PC-3 (cell line): ENCODE data around the gene BDKRB2. TPM values are rescaled to one million over a fixed set of nuclear protein-coding genes. Genes with fewer than 3 reads are reported as not detected.

Experiments
- ATAC-seq: fragments of 200-7000 bp; cut with Tn5 transposase; 2 replicates; pipeline ENCODE4 v1.9.1; 2020; ENCODE audit warnings: mild to moderate bottlenecking, moderate library complexity
- Bru-seq: library from RNA; stranded (reverse); fragments of 400-500 nt; gene quantifications from one replicate; lab custom pipeline; 2021; lab: Mats Ljungman, UMichigan
- BruChase-seq, 2 experiments: library from RNA; stranded (reverse); fragments of 400-500 nt; gene quantifications; one replicate each; lab custom pipeline; 2021; lab: Mats Ljungman, UMichigan
- BruUV-seq: library from RNA; stranded (reverse); fragments of 400-500 nt; replicated peaks from 2 replicates; lab custom pipeline; 2021; lab: Mats Ljungman, UMichigan
- CTCF ChIA-PET: fragments of 300-600 bp; sonication (Branson Sonifier 250); formaldehyde crosslinking; loops from one replicate; lab custom pipeline; 2022; ENCODE audit warnings: antibody characterized with exemption; lab: Charles Lee
- POLR2A ChIA-PET: fragments of 300-600 bp; sonication (Branson Sonifier 250); formaldehyde crosslinking; loops from one replicate; lab custom pipeline; 2022; ENCODE audit warnings: antibody characterized with exemption; ENCODE audit not compliant: unreplicated experiment; lab: Charles Lee
- DNase-seq: peaks from one replicate; pipeline ENCODE4 v3.0.0-alpha.2; 2015
- H2AFZ ChIP-seq: fragments of 300-600 bp; sonication (generic); 2 replicates; pipeline ENCODE4 v1.6.0; 2016; ENCODE audit warnings: antibody characterized with exemption, low read length
- H3F3A ChIP-seq: fragments of 300-600 bp; sonication (generic); one replicate; pipeline ENCODE4 v1.6.0; 2017; ENCODE audit warnings: antibody characterized with exemption, low read length, control low read depth, mild to moderate bottlenecking; ENCODE audit not compliant: unreplicated experiment
- H3K27ac ChIP-seq: fragments of 300-600 bp; sonication (generic); 2 replicates; pipeline ENCODE4 v1.5.1; 2016; ENCODE audit warnings: mild to moderate bottlenecking, low read length
- H3K27me3 ChIP-seq: fragments of 300-600 bp; sonication (generic); 2 replicates; pipeline ENCODE4 v1.6.1; 2016; ENCODE audit warnings: low read length, mixed read lengths
- H3K36me3 ChIP-seq: fragments of 300-600 bp; sonication (generic); 2 replicates; pipeline ENCODE4 v1.6.1; 2016; ENCODE audit warnings: low read depth, mixed run types, low read length, mixed read lengths
- H3K4me1 ChIP-seq: fragments of 300-600 bp; sonication (generic); 2 replicates; pipeline ENCODE4 v1.5.1; 2016; ENCODE audit warnings: low read length; ENCODE audit not compliant: insufficient read depth
- H3K4me2 ChIP-seq: fragments of 300-600 bp; sonication (generic); 2 replicates; pipeline ENCODE4 v1.6.0; 2016; ENCODE audit warnings: low read length
- H3K4me3 ChIP-seq: fragments of 300-600 bp; sonication (generic); 2 replicates; pipeline ENCODE4 v1.5.1; 2016; ENCODE audit warnings: mild to moderate bottlenecking, low read length, mixed read lengths
- H3K79me2 ChIP-seq: fragments of 300-600 bp; sonication (generic); 2 replicates; pipeline ENCODE4 v1.6.1; 2017; ENCODE audit warnings: low read length, mixed read lengths
- H3K9ac ChIP-seq: fragments of 300-600 bp; sonication (generic); 2 replicates; pipeline ENCODE4 v1.6.0; 2016; ENCODE audit warnings: mild to moderate bottlenecking, low read length
- H3K9me2 ChIP-seq: fragments of 300-600 bp; sonication (generic); replicated peaks from 2 replicates; pipeline ENCODE4 v1.6.1; 2016; ENCODE audit warnings: mixed run types, low read length, mixed read lengths
- H3K9me3 ChIP-seq: fragments of 300-600 bp; sonication (generic); 2 replicates; pipeline ENCODE4 v1.6.1; 2016; ENCODE audit warnings: low read length, mixed read lengths
- H4K20me1 ChIP-seq: fragments of 300-600 bp; sonication (generic); 2 replicates; pipeline ENCODE4 v1.6.1; 2016; ENCODE audit warnings: low read length, mixed read lengths
- EZH2 ChIP-seq: fragments of 300-600 bp; sonication (generic); IDR thresholded peaks from one replicate; pipeline ENCODE4 v1.6.1; 2017; ENCODE audit warnings: antibody characterized with exemption, mild to moderate bottlenecking, low read length; ENCODE audit not compliant: unreplicated experiment
- EZH2phosphoT487 ChIP-seq: fragments of 300-600 bp; sonication (generic); IDR thresholded peaks from 2 replicates; pipeline ENCODE4 v1.6.1; 2018; ENCODE audit warnings: mild to moderate bottlenecking, antibody characterized with exemption, low read length, borderline replicate concordance
- intact Hi-C: fragments of 100-400 bp; cut with micrococcal nuclease; formaldehyde crosslinking; loops from 2 replicates; pipeline ENCODE4 v1.9.0; 2023
- long read RNA-seq: library from polyadenylated mRNA; unstranded; transcript quantifications from one replicate; pipeline ENCODE4 v2.0.0, GENCODE V29; 2021; ENCODE audit not compliant: unreplicated experiment
- total RNA-seq: library from RNA; depleted of rRNA; stranded (reverse); fragments of >200 nt; gene quantifications from 2 replicates; pipeline ENCODE4 v1.2.3, GENCODE V29; 2014; rRNA removed
- TF ChIP-seq, protein P1 (sequence below): fragments of 300-600 bp; sonication (generic); conservative IDR thresholded peaks from 2 replicates; pipeline ENCODE4 v1.5.1; 2017; ENCODE audit warnings: antibody characterized with exemption, low read depth, mild to moderate bottlenecking, low read length

BDKRB2 gene
- 0.06 and 0.07 TPM in 2 replicates for total RNA-seq
- Bru-seq, nascent RNA: percentile 13 among the genes with signal in this experiment
- percentile 9 among the genes with signal in this experiment for BruChase-seq, experiment 1, labeled RNA remaining after a 6-hour chase
- BruChase-seq, experiment 2, labeled RNA remaining after a 2-hour chase: percentile 15 among the genes with signal in this experiment
- long read RNA-seq: 0 reads

DNA sequence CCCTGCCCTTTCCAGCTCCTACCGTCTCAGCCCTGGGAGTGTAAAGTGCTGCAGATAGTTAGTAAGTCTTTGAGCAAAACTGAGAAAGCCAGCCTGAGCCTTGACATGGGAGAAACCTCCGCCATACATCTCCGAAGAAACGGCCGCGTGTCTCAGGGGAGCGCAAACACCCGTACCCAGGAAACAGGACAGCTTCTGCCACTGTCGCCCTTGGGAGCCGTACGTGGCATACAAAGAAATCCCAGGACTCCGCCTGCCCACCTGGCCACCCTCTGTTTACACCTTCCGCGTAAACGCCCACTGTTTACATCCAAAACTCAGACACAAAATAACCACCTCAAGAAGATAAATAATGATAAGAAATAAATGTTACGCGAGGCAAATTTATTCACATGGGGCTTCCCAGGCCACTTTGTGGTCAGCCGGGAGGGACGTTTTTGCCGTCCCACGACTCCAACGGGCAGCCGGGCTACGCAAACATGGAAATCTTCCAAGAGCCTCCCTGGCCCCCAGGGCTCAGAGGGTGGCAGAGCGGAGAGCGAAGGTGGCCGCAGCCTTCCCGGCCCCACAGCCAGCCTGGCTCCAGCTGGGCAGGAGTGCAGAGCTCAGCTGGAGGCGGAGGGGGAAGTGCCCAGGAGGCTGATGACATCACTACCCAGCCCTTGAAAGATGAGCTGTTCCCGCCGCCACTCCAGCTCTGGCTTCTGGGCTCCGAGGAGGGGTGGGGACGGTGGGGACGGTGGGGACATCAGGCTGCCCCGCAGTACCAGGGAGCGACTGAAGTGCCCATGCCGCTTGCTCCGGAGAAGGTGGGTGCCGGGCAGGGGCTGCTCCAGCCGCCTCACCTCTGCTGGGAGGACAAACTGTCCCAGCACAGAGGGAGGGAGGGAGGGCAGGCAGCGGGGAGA lies at the start of gene BDKRB2:
BDKRB2 (plus strand) TSS at position 689 of the 908 bp plus-strand sequence. CDS start 32,269 bp downstream, outside the sequence.
- ChIA-PET POLR2A (no interaction called here), CTCF (no interaction called here)
- Histone ChIP-seq H3K9me3 (no peaks in the 10 kb centered on the region), H3K36me3 (no peaks in the 10 kb centered on the region), H3K4me3 (peak within 1 kb of the TSS; percentile 64), H3K9me2 (no peaks in the 10 kb centered on the region), H2AFZ (peak within 1 kb of the TSS; percentile 70), H4K20me1 (no peaks in the 10 kb centered on the region), H3K27me3 (peaks cover 13% of the 10 kb centered on the region), H3F3A (no peaks in the 10 kb centered on the region), H3K4me1 (peaks cover 9% of the 10 kb centered on the region; the same call in 1 of the 2 replicates), H3K9ac (0 out of 2 replicates have a peak within 1 kb of the TSS, but pooled peaks have one; percentile 9), H3K79me2 (no peaks in the 10 kb centered on the region), H3K27ac (no peak within 1 kb of the TSS), H3K4me2 (peak within 1 kb of the TSS; percentile 89)
- no peak for TF ChIP-seq EZH2
- no peak for TF ChIP-seq EZH2phosphoT487
- TF ChIP-seq, protein P1, sequence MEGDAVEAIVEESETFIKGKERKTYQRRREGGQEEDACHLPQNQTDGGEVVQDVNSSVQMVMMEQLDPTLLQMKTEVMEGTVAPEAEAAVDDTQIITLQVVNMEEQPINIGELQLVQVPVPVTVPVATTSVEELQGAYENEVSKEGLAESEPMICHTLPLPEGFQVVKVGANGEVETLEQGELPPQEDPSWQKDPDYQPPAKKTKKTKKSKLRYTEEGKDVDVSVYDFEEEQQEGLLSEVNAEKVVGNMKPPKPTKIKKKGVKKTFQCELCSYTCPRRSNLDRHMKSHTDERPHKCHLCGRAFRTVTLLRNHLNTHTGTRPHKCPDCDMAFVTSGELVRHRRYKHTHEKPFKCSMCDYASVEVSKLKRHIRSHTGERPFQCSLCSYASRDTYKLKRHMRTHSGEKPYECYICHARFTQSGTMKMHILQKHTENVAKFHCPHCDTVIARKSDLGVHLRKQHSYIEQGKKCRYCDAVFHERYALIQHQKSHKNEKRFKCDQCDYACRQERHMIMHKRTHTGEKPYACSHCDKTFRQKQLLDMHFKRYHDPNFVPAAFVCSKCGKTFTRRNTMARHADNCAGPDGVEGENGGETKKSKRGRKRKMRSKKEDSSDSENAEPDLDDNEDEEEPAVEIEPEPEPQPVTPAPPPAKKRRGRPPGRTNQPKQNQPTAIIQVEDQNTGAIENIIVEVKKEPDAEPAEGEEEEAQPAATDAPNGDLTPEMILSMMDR: no peak
- ATAC-seq (peak; percentile 95), DNase-seq (peak; percentile 71)
- no TSS peak for BruUV-seq
- intact Hi-C loops: no loop called here

DNA sequence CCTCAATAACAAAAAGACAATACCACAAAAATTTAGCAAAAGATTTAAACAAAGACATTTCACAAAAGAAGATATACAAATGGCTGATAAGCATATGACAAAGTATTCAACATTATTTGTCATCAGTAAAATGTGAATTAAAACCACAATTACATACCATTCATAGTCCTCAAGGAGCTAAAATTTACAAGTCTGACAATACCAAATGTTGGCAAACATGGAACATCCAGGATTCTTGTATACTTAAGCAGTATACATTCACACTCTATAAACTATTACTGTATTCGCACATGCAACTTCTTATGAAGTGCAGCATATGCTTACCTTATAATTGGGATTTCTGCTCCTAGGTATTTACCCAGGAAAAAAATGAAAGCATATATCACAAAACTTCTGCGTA lies 49.7 kb upstream of the BDKRB2 start:
- no peaks in the 10 kb centered on the region for H4K20me1 ChIP-seq
- intact Hi-C loops: no loop called here
- no peaks in the 10 kb centered on the region for H3K79me2 ChIP-seq
- DNase-seq: no peak
- no peak for ATAC-seq
- ChIA-PET CTCF (no interaction called here), POLR2A (no interaction called here)
- TF ChIP-seq, protein P1: no peak
- no peak for TF ChIP-seq EZH2
- TF ChIP-seq EZH2phosphoT487: no peak
- no peak overlapping the region for H3K4me2 ChIP-seq
- BruUV-seq: no TSS peak
- H3K9me3 ChIP-seq: no peaks in the 10 kb centered on the region
- H3K27ac ChIP-seq: no peak overlapping the region
- H3K9me2 ChIP-seq: no peaks in the 10 kb centered on the region
- H3F3A ChIP-seq: no peaks in the 10 kb centered on the region
- H2AFZ ChIP-seq: no peak overlapping the region
- no peak overlapping the region for H3K4me3 ChIP-seq
- H3K36me3 ChIP-seq: no peaks in the 10 kb centered on the region
- no peak overlapping the region for H3K9ac ChIP-seq
- peaks cover 30% of the 10 kb centered on the region for H3K27me3 ChIP-seq
- H3K4me1 ChIP-seq: no peaks in the 10 kb centered on the region
